SKM-1 (cell line): ENCODE measurements around the gene CCDC88B.
A peak's percentile ranks its signal among the peaks of the same experiment; 100 is the strongest.

Experiments
- DNase-seq: peaks from one replicate; lab custom pipeline; 2025; ENCODE audit not compliant: unreplicated experiment; lab: John Stamatoyannopoulos, UW

The CCDC88B gene

DNA sequence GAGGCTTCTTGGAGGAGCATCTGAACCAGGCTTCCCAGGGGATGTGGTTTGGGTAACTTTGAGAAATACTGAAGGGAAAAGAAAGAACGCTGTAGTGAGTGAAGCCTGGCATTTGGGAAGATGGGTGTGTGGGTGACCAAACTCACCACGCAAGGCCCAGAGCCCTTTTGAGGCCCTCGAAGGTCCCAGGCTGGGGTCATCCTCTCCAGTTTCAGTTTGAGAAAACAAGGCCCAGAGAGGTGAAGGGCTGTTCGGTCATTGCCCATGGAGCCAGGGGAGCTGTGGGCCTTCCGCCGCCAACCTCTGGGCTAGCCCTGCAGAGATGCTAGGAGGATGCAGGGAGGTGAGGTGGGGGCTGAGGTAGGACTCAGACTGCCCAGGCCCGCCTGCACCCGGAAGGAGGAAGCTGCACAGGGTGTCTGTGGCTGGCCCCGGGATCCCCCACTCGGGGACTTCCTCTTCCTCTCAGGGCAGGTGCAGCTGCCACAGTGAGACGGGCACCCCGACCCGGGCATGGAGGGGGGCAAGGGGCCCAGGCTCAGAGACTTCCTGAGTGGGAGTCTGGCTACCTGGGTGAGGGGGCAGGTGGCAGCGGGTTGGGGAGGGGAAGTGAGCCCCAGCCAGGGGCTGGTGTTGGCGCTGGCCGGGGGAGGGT, at the start of gene CCDC88B:
CCDC88B (plus strand) TSS at position 451 of the 655 bp plus-strand sequence; CDS start at position 514, 63 bp downstream.
- DNase-seq = peak; percentile 64

DNA sequence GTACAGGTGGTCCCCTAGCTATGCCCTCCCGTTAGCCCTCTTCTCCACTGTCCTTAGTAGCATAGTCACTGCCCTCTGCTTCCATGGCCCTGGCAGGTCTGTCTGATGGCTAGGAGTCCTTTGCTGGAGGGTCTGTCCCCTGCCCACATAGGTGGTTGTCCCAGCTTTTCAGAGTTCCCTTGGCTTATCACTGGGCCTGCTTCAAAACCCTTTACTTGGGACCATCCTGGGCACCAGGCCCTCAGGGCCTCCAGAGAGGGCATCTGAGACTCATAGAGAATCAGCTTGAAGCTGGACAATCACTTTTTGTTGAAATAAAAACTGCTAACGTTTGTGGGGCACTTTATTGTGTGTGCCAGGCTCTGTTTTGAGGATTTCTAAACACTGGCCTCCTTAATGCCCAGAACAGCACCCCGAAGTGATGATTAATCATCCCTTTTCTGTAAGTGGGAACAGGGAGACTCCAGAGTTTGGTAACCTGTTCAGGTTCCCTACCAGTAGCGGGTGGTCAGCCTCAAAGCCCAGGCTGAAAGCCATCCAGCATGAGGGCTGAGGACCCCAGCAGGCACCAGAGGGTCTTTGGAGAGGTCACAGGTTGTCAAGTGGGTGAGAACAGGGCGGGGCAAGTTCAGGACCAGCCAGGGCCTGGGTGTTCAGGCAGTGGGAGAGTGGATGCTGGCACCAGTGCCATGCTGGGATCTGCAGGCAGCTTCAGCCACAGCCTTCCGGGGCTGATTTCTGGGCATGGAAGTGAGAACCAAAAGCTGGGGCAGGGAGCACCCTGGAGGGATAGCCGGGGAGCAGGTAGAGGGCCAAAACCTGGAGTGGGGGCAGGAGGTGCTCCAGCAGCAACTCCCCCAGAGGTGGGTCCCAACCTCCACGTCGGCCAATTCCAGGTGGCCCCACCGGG, 49.4 kb upstream of the CCDC88B start:
- no peak for DNase-seq

DNA sequence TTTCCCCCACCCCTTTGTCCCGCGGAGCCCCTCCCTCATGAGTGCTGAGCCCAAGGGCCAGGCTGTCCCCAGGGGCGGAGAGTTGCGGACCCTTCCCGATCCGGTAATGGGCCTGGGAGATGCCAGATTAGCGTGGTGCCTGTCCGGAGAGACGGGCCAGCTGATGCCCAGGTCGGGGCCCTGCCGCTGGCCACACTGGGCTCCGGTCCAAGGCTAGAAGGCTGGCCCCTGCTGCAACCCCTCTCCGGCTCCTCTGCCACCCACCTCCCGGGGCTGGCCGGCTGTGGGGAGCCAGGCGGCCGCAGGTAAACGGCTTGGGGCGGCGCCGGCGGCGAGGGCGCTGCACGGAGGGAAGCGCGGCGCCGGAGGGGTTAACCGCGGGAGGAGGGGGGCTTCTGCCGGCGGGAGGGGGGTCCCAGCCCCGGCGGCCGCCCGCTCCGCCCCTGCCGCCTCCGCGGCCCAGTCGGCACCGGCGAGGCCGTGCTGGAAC, 48.7 kb upstream of the CCDC88B start, which contains the start of gene KCNK4:
KCNK4 (plus strand) TSS at position 41 of the 490 bp plus-strand sequence. CDS start 1,717 bp downstream, outside the sequence.
- DNase-seq = no peak

- DNase-seq = no peak
Measured at GRCh38 chr11:64291752-64292459, 48.1 kb upstream of the CCDC88B start.

DNA sequence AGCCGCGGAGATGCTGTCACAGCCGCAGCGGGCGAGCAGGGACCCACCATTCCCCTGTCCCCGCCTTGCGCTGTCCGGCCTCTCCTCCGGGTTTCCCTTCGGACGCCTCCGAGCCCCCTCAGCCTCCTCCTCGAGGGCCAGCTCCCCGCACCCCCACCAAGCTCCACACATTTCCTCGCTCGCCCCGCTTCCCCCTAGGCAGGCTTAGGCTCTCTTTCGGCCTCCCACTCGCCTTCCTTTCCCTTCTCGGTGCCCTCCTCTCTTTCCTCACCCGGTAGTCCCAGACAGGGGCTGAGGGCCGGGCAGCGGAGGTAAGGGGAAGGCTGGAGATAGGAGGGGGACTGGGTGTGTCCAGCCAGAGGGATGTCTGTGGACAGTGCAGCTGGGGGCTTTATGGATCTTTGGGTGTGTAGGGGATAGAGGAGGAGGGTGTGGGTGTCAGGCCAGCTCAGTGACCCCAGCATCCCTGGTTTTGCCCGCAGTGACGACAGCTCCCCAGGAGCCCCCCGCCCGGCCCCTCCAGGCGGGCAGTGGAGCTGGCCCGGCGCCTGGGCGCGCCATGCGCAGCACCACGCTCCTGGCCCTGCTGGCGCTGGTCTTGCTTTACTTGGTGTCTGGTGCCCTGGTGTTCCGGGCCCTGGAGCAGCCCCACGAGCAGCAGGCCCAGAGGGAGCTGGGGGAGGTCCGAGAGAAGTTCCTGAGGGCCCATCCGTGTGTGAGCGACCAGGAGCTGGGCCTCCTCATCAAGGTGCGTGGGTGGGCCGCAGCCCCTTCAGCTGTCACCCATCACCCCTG, 47.3 kb upstream of the CCDC88B start:
- DNase-seq = no peak

- no peak for DNase-seq
Measured at GRCh38 chr11:64294774-64295173, 45.2 kb upstream of the CCDC88B start.

GRCh38 chr11:64295760-64296159, 44.2 kb upstream of the CCDC88B start:
- DNase-seq = no peak

GRCh38 chr11:64296236-64296635, 43.8 kb upstream of the CCDC88B start:
- no peak for DNase-seq

DNA sequence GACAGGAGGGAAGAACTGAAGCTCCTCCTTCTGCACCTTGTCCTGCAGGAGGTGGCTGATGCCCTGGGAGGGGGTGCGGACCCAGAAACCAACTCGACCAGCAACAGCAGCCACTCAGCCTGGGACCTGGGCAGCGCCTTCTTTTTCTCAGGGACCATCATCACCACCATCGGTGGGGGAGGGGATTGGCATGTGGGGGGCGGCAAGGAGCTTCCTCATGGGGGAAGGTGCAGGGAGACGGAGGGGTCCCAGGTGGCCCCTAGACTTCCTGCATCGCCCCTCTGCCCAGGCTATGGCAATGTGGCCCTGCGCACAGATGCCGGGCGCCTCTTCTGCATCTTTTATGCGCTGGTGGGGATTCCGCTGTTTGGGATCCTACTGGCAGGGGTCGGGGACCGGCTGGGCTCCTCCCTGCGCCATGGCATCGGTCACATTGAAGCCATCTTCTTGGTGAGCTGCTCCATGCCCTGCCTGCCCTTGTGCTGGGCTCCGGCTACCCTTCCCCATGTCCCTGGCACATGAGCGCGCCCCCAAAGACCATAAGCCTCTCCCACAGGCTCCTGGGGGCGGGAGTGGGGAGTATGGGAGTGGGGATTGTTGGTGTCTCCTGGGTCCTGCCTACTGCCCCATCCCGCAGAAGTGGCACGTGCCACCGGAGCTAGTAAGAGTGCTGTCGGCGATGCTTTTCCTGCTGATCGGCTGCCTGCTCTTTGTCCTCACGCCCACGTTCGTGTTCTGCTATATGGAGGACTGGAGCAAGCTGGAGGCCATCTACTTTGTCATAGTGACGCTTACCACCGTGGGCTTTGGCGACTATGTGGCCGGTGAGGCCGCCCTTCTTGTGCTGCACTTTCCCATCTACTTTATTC, 42.9 kb upstream of the CCDC88B start:
- DNase-seq = no peak

- no peak for DNase-seq
Measured at GRCh38 chr11:64297699-64298358, 42.2 kb upstream of the CCDC88B start.

DNA sequence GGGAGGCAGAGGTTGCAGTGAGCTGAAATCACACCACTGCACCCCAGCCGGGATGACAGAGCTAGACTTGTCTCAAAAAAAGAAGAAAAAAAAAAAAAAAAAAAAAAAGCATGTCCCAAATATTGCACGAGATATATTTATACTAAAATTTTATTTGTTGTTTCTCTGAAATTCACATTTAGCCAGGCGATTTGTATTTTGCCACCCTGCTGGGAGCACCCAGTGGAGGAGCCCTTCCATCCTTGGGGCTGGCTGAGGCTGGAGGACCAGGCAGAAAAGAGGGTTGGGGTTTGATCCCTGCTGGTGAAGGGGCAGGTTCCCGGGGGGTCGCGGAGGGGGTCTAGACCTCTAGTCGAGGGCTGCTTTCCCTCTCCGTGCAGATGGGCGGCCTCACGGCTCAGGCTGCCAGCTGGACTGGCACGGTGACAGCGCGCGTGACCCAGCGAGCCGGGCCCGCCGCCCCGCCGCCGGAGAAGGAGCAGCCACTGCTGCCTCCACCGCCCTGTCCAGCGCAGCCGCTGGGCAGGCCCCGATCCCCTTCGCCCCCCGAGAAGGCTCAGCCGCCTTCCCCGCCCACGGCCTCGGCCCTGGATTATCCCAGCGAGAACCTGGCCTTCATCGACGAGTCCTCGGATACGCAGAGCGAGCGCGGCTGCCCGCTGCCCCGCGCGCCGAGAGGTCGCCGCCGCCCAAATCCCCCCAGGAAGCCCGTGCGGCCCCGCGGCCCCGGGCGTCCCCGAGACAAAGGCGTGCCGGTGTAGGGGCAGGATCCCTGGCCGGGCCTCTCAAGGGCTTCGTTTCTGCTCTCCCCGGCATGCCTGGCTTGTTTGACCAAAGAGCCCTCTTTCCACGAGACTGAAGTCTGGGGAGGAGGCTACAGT, 40.8 kb upstream of the CCDC88B start:
- no peak for DNase-seq

DNA sequence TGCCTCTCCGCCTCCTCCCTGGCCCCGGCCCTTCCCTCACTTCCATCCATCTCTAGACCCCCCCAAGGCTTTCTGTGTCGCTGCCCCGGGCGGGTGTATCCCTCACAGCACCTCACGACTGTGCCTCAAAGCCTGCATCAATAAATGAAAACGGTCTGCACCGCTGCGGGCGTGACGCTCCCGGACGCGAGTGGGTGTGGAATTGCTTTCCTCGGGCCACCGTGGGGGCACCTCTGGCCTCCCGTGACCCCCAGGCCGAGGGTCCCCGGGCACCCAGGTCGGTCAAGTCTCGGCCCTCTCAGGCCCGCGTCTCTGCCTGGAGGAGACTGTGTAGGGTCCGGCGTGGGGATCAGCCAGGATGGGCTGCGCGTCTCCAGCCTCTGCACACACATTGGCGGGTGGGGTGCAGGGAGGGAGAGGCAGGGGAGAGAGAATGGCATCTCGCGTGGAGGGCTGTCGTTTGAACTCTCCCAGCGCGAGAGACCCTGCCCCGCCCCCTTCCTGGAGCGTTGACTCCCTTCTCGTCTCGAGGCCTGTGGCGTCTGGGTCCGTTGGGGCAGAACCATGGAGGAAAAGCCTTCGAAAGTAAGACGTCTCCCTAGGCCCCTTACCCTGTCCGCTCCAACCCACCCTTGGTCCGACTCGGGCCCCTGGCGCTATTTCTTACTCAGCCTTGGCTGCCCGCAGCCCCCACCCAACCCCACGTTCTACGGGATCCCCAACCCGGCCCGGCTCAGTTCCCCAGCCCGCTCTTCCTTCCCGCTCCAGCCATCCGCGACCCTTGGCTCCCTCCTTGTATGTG, 40.0 kb upstream of the CCDC88B start, which contains the start of gene CATSPERZ:
CATSPERZ (plus strand) TSS at position 512 of the 802 bp plus-strand sequence; CDS start at position 565, 53 bp downstream.
- DNase-seq = no peak

- DNase-seq = no peak
Measured at GRCh38 chr11:64303109-64304031, 36.6 kb upstream of the CCDC88B start.

- DNase-seq = no peak
Measured at GRCh38 chr11:64304032-64304315, 36.0 kb upstream of the CCDC88B start.

DNA sequence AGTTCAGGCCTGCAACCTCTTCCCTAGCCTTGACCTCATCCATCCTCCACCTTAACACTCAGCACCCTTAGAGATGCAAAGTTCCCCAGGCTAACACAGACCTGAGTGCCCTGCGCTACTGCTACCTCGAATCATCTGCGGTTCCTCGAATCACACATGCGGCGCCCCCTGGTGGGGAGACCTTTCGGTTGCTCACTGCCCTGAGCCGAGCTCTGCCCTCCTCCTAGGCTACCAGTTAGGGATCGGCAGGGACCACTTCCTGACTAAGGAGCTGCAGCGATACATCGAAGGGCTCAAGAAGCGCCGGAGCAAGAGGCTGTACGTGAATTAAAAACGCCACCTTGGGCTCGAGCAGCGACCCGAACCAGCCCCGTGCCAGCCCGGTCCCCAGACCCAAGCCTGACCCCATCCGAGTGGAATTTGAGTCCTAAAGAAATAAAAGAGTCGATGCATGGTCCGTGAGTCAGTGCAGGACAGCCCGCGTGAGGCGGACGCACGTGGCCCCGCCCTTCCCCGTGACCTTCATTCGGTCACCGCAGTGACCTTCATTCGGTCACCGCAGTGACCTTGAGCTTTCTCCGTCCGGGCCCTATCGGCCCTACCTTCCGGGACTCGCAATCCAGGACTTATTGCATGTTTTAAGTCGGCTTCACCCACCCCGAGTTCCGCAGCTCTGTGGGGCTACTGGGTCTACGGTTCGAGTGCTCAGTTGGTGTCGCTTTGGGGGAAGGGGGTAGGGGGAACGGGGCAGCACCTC, 35.5 kb upstream of the CCDC88B start:
- DNase-seq = peak; percentile 93
